T-cell (primary cell): ENCODE results near the gene MFAP1. TPM values are rescaled to one million over a fixed set of nuclear protein-coding genes. Genes with fewer than 3 reads are reported as not detected.

Experiments
- ATAC-seq, 4 experiments: fragments of 200-7000 bp in 3 of 4; fragments of 150-1000 bp in 1 of 4; cut with Tn5 transposase; replicated peaks in 1 of 4; 1 replicate in 3 of 4; 2 replicates in 1 of 4; pipeline ENCODE4 v1.10.0; 2021; ENCODE audit warnings: moderate library complexity in 3 of 4, mild to moderate bottlenecking in 2 of 4, moderate number of reproducible peaks in 1 of 4
- CTCF ChIA-PET, 2 donors: fragments of 300-600 bp; sonication (Branson Sonifier 250); formaldehyde crosslinking; loops; one replicate each; lab custom pipeline; 2022; ENCODE audit warnings: antibody characterized with exemption in 2 of 2; lab: Charles Lee
- POLR2A ChIA-PET, 2 donors: fragments of 300-600 bp; sonication (Branson Sonifier 250); formaldehyde crosslinking; loops; one replicate each; lab custom pipeline; 2022; ENCODE audit warnings: antibody characterized with exemption in 2 of 2; lab: Charles Lee
- DNase-seq, 35 experiments: peaks; one replicate each; pipeline versions ENCODE4 v3.0.0 to v3.0.0-alpha.2; 2013 to 2023
- H3K27ac ChIP-seq: one replicate; pipeline ENCODE4 v1.5.1; 2013; ENCODE audit warnings: low read length
- H3K27me3 ChIP-seq, 2 experiments: replicated peaks in 1 of 2; 1 replicate in 1 of 2; 2 replicates in 1 of 2; pipeline versions ENCODE4 v1.6.1 to v1.7.0; 2013; ENCODE audit warnings: low read length in 1 of 2, mixed read lengths in 1 of 2; ENCODE audit not compliant: control insufficient read depth in 2 of 2, insufficient read depth in 2 of 2; ENCODE audit errors: extremely low read depth in 1 of 2
- H3K36me3 ChIP-seq, 2 donors: 1 replicate in 1 of 2; 2 replicates in 1 of 2; pipeline versions ENCODE4 v1.6.1 to v1.7.0; 2013; ENCODE audit warnings: low read length in 1 of 2; ENCODE audit not compliant: control insufficient read depth in 2 of 2, insufficient read depth in 1 of 2; ENCODE audit errors: extremely low read depth in 1 of 2
- H3K4me1 ChIP-seq, 2 experiments: 1 replicate in 1 of 2; 2 replicates in 1 of 2; pipeline versions ENCODE4 v1.6.1 to v1.7.0; 2013; ENCODE audit warnings: low read length in 2 of 2, mixed read lengths in 1 of 2; ENCODE audit not compliant: insufficient read depth in 2 of 2, control insufficient read depth in 1 of 2; ENCODE audit errors: extremely low read depth in 1 of 2
- H3K4me3 ChIP-seq, 2 donors: 1 replicate in 1 of 2; 2 replicates in 1 of 2; pipeline versions ENCODE4 v1.5.1 to v1.7.0; 2013; ENCODE audit warnings: mild to moderate bottlenecking in 2 of 2, low read length in 1 of 2, moderate library complexity in 1 of 2; ENCODE audit not compliant: control insufficient read depth in 1 of 2; ENCODE audit errors: extremely low read depth in 1 of 2
- H3K9me3 ChIP-seq: 2 replicates; pipeline ENCODE4 v1.7.0; 2013
- H3K27ac Mint-ChIP-seq, 2 donors: one replicate each; pipeline ENCODE4 v1.8.0; 2020 to 2021; ENCODE audit warnings: mild to moderate bottlenecking in 2 of 2, mixed read lengths in 2 of 2
- H3K27me3 Mint-ChIP-seq, 2 donors: one replicate each; pipeline ENCODE4 v1.8.0; 2021 to 2022; ENCODE audit warnings: mixed read lengths in 2 of 2
- H3K36me3 Mint-ChIP-seq: one replicate; pipeline ENCODE4 v1.8.0; 2021; ENCODE audit warnings: mixed read lengths
- H3K4me1 Mint-ChIP-seq, 3 donors: one replicate each; pipeline ENCODE4 v1.8.0; 2020 to 2022; ENCODE audit warnings: mixed read lengths in 3 of 3, mild to moderate bottlenecking in 1 of 3
- H3K4me3 Mint-ChIP-seq, 3 donors: one replicate each; pipeline ENCODE4 v1.8.0; 2020 to 2022; ENCODE audit warnings: mild to moderate bottlenecking in 3 of 3, mixed read lengths in 3 of 3, moderate library complexity in 3 of 3
- H3K9me3 Mint-ChIP-seq, 3 donors: one replicate each; pipeline ENCODE4 v1.8.0; 2020 to 2022; ENCODE audit warnings: mixed read lengths in 3 of 3
- WGBS: methylation state at CpG from one replicate; pipeline ENCODE4 v1.1.5; 2013; ENCODE audit warnings: missing lambda C conversion rate; ENCODE audit not compliant: insufficient coverage; 5-methylcytosine and 5-hydroxymethylcytosine counted together
- total RNA-seq, 35 experiments: library from RNA in 6 of 35; stranded (reverse) in 6 of 35; fragments of 120-200 nt in 1 of 35; gene quantifications; one replicate each; pipeline versions ENCODE4 v1.2.1 to v1.2.4 and lab custom pipeline; 2013 to 2026

The MFAP1 gene
- total RNA-seq, 5 donors from 2014 or later (not counting 1 experiment from before 2014, with no cell fraction given): 9.6 to 22.1 (median 21.0) TPM

DNA sequence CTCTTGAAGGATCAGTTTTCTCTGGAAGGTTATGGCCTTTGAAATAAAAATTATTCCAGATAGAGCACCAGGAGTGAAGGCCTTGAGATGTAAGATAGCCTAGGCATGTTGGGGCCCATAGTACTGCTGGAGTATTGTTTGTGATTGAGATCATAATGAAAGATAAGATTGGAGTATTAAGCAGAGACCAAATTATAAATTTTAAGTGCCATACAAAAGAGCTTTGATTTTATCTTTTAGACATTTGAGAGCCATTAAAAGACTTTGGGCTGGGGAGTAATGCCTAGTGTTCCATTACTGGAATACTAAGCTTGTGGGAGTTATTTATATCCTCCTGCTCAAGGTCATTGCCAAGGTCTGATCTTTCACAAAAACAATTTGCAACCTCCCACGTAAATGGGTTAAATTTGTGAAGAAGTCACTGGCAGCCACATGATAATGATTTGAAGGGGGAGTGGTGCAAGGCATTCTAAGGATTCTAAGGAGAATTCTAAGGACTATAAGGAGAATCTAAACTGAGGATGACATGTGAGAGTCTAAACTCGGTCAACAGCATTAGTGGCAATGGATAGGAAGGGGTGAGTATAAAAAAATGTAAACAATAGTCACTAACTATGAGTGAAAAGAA, 60.6 kb downstream of the MFAP1 start:
- no peak for DNase-seq
- H3K27ac Mint-ChIP-seq: no peak overlapping the region
- WGBS: no CpG with 5 or more reads among the region's 2 CpGs

GRCh38 chr15:43762824-43763223, 61.7 kb downstream of the MFAP1 start:
- no peak overlapping the region for H3K27ac ChIP-seq
- ATAC-seq: no peak
- no peak for DNase-seq
- no peaks in the 10 kb centered on the region for H3K9me3 Mint-ChIP-seq
- H3K4me3 Mint-ChIP-seq: no peak overlapping the region
- peaks cover 5 to 93% of the 10 kb centered on the region in 2 donors for H3K36me3 ChIP-seq
- peak overlapping the region in 1 of 2 donors; percentile 31 for H3K27ac Mint-ChIP-seq
- ChIA-PET POLR2A (no interaction called here), CTCF (no interaction called here)
- no peaks in the 10 kb centered on the region for H3K27me3 Mint-ChIP-seq
- peaks cover 45% of the 10 kb centered on the region for H3K36me3 Mint-ChIP-seq
- WGBS: 93% methylated on average over 4 of the region's 6 CpGs
- no peak overlapping the region for H3K4me3 ChIP-seq
- no peaks in the 10 kb centered on the region for H3K27me3 ChIP-seq
- H3K9me3 ChIP-seq: no peaks in the 10 kb centered on the region
- H3K4me1 Mint-ChIP-seq: peaks cover 0 to 7% (median 3%) of the 10 kb centered on the region in 3 donors
- H3K4me1 ChIP-seq: no peaks in the 10 kb centered on the region

More for the DNA sequence above, 60.6 kb downstream of the MFAP1 start:
- Mint-ChIP-seq H3K27me3 (no peaks in the 10 kb centered on the region), H3K4me3 (no peak overlapping the region), H3K36me3 (peaks cover 54% of the 10 kb centered on the region), H3K9me3 (no peaks in the 10 kb centered on the region), H3K4me1 (peaks cover 0 to 7% (median 3%) of the 10 kb centered on the region in 3 donors)
- no peak for ATAC-seq
- Histone ChIP-seq H3K27me3 (no peaks in the 10 kb centered on the region), H3K4me3 (no peak overlapping the region), H3K27ac (no peak overlapping the region), H3K36me3 (peaks cover 5 to 93% of the 10 kb centered on the region in 2 donors), H3K4me1 (no peaks in the 10 kb centered on the region), H3K9me3 (no peaks in the 10 kb centered on the region)
- CTCF ChIA-PET: interaction anchor here in 1 of 2 donors (1.6 kb wide), 1 partner anchor 13 kb away, joined by 3 read pairs; the partner anchor contains the start of gene ELL3
- POLR2A ChIA-PET: no interaction called here

Other genes starting within 250 kb of the MFAP1 start
- 10 to 100 TPM; 30.0 to 47.1 (median 39.1) TPM for gene PPIP5K1, start 234.5 kb downstream of the MFAP1 start, total RNA-seq
- not detected for gene CKMT1B, start 230.7 kb downstream of the MFAP1 start, total RNA-seq
- 1 to 10 TPM in 4 of 5 donors, under 1 TPM in 1; 0.85 to 3.8 (median 2.1) TPM for gene STRC, start 205.9 kb downstream of the MFAP1 start, total RNA-seq
- 10 to 100 TPM in 2 of 5 donors, 1 to 10 TPM in 3; 6.6 to 10.5 (median 8.3) TPM for gene CATSPER2, start 175.8 kb downstream of the MFAP1 start, total RNA-seq
- under 1 TPM in 2 of 5 donors, not detected in 3; 0.16 to 0.28 TPM for gene CKMT1A, start 130.8 kb downstream of the MFAP1 start, total RNA-seq
- gene PDIA3, start 78.3 kb downstream of the MFAP1 start, total RNA-seq: 100 to 1,000 TPM; 151 to 231 (median 190) TPM
- gene ELL3, start 47.7 kb downstream of the MFAP1 start, total RNA-seq: 1 to 10 TPM in 4 of 5 donors, under 1 TPM in 1; 0.80 to 6.5 (median 2.2) TPM
- 100 to 1,000 TPM; 397 to 586 (median 532) TPM for gene SERF2, start 32.4 kb downstream of the MFAP1 start, total RNA-seq
- gene SERINC4, start 24.5 kb downstream of the MFAP1 start, total RNA-seq: under 1 TPM in 3 of 5 donors, not detected in 2; 0.20 to 0.32 (median 0.26) TPM
- 10 to 100 TPM; 19.2 to 23.6 (median 21.8) TPM for gene HYPK, start 24.1 kb downstream of the MFAP1 start, total RNA-seq
- 10 to 100 TPM; 10.5 to 12.4 (median 11.6) TPM for gene WDR76, start 2.3 kb upstream of the MFAP1 start, total RNA-seq